Ascending aorta (tissue), 2 donors: ENCODE measurements around the gene VIPR1. TPM values are rescaled to one million over a fixed set of nuclear protein-coding genes. Genes with fewer than 3 reads are reported as not detected.
A peak's percentile ranks its signal among the peaks of the same experiment; 100 is the strongest.

Source experiments
- DNase-seq, 2 donors: peaks; one replicate each; pipeline ENCODE4 v3.0.0-alpha.2; 2019; ENCODE audit warnings: low spot score in 2 of 2
- H3K27ac ChIP-seq, 2 donors: fragments of 200-600 bp; sonication (generic); one replicate each; pipeline ENCODE4 v1.5.1; 2016 to 2017; ENCODE audit warnings: mild to moderate bottlenecking in 1 of 2
- H3K27me3 ChIP-seq: fragments of 200-600 bp; sonication (generic); one replicate; pipeline ENCODE4 v1.5.1; 2017
- H3K36me3 ChIP-seq, 2 donors: fragments of 200-600 bp; sonication (generic); one replicate each; pipeline ENCODE4 v1.5.1; 2016
- H3K4me1 ChIP-seq, 2 donors: fragments of 200-600 bp; sonication (generic); one replicate each; pipeline ENCODE4 v1.5.1; 2016 to 2017; ENCODE audit warnings: mild to moderate bottlenecking in 1 of 2
- H3K4me3 ChIP-seq, 2 donors: fragments of 200-600 bp; sonication (generic); one replicate each; pipeline ENCODE4 v1.5.1; 2016 to 2017; ENCODE audit warnings: mild to moderate bottlenecking in 1 of 2
- H3K9me3 ChIP-seq, 2 donors: fragments of 200-600 bp; sonication (generic); one replicate each; pipeline ENCODE4 v1.5.1; 2016
- CTCF ChIP-seq, 3 experiments: fragments of 200-600 bp in 2 of 3; fragments of 450-650 bp in 1 of 3; sonication (generic) in 2 of 3; IDR thresholded peaks; one replicate each; pipeline ENCODE4 v1.5.1; 2016 to 2019; ENCODE audit warnings: antibody characterized with exemption in 3 of 3, mild to moderate bottlenecking in 1 of 3, moderate library complexity in 1 of 3
- intact Hi-C: fragments of 100-400 bp; cut with DNase I; formaldehyde crosslinking; loops from one replicate; pipeline ENCODE4 v1.15.1; 2023
- total RNA-seq: library from RNA; depleted of rRNA; stranded (reverse); fragments of >200 nt; gene quantifications from one replicate; pipeline ENCODE4 v1.1.0, GENCODE V29; 2016

The VIPR1 gene
- total RNA-seq, 1 donor from 2014 or later, result 3.5 TPM

- intact Hi-C loops, result loop anchor here (5.0 kb wide), 1 partner anchor 244 kb away; no protein-coding TSS in a partner anchor
- H3K27me3 ChIP-seq, result no peaks in the 10 kb centered on the region
- H3K4me1 ChIP-seq, result peaks cover 2 to 5% of the 10 kb centered on the region in 2 donors
- H3K27ac ChIP-seq, result peak overlapping the region in 1 of 2 donors; percentile 29
- no peaks in the 10 kb centered on the region for H3K36me3 ChIP-seq
- no peaks in the 10 kb centered on the region for H3K9me3 ChIP-seq
- peak in 1 of 2 donors; percentile 60 for DNase-seq
- peak overlapping the region in 1 of 2 donors; percentile 67 for H3K4me3 ChIP-seq
- no peak for TF ChIP-seq CTCF (IDR thresholded peaks at IDR 0.05)
Measured at GRCh38 chr3:42503251-42503924, 945 bp downstream of the VIPR1 start.

- no peak overlapping the region for H3K4me3 ChIP-seq
- DNase-seq, result peak in 1 of 2 donors; percentile 31
- no peak for TF ChIP-seq CTCF (IDR thresholded peaks at IDR 0.05)
- no peaks in the 10 kb centered on the region for H3K36me3 ChIP-seq
- peak overlapping the region in 1 of 2 donors; percentile 29 for H3K27ac ChIP-seq
- peaks cover 2 to 5% of the 10 kb centered on the region in 2 donors for H3K4me1 ChIP-seq
- intact Hi-C loops, result loop anchor here (5.0 kb wide), 1 partner anchor 243 kb away; no protein-coding TSS in a partner anchor
- no peaks in the 10 kb centered on the region for H3K9me3 ChIP-seq
- no peaks in the 10 kb centered on the region for H3K27me3 ChIP-seq
Measured at GRCh38 chr3:42503957-42504333, 1.5 kb downstream of the VIPR1 start.

GRCh38 chr3:42504334-42505127, 2.1 kb downstream of the VIPR1 start:
- Histone ChIP-seq H3K36me3 (no peaks in the 10 kb centered on the region), H3K4me1 (peaks cover 2 to 5% of the 10 kb centered on the region in 2 donors), H3K27me3 (no peaks in the 10 kb centered on the region), H3K27ac (no peak overlapping the region), H3K4me3 (no peak overlapping the region), H3K9me3 (no peaks in the 10 kb centered on the region)
- intact Hi-C loops, result loop anchor here (5.0 kb wide), 1 partner anchor 243 kb away; no protein-coding TSS in a partner anchor
- no peak for TF ChIP-seq CTCF (IDR thresholded peaks at IDR 0.05)
- DNase-seq, result peak in 1 of 2 donors; percentile 61

- Histone ChIP-seq H3K36me3 (no peaks in the 10 kb centered on the region), H3K4me1 (peaks cover 2 to 5% of the 10 kb centered on the region in 2 donors), H3K27me3 (no peaks in the 10 kb centered on the region), H3K9me3 (no peaks in the 10 kb centered on the region), H3K27ac (no peak overlapping the region), H3K4me3 (no peak overlapping the region)
- DNase-seq, result peak in 1 of 2 donors; percentile 58
- intact Hi-C loops, result no loop called here
- no peak for TF ChIP-seq CTCF (IDR thresholded peaks at IDR 0.05)
Measured at GRCh38 chr3:42505128-42505848, 2.8 kb downstream of the VIPR1 start.

- Histone ChIP-seq H3K27ac (no peak overlapping the region), H3K4me1 (peaks cover 2 to 6% of the 10 kb centered on the region in 2 donors), H3K9me3 (no peaks in the 10 kb centered on the region), H3K36me3 (no peaks in the 10 kb centered on the region), H3K27me3 (no peaks in the 10 kb centered on the region), H3K4me3 (no peak overlapping the region)
- no peak for TF ChIP-seq CTCF (IDR thresholded peaks at IDR 0.05)
- DNase-seq, result peak in 1 of 2 donors; percentile 41
- intact Hi-C loops, result no loop called here
Measured at GRCh38 chr3:42505849-42506410, 3.5 kb downstream of the VIPR1 start.
